AG10803 (cell line): ENCODE data around the gene AGAP3.

ENCODE experiments used
- DNase-seq: peaks from one replicate; pipeline ENCODE4 v3.0.0; 2010; ENCODE audit warnings: low read depth
- H3K4me3 ChIP-seq: 2 replicates; pipeline ENCODE4 v1.5.1; 2011; ENCODE audit warnings: mild to moderate bottlenecking, low read length, control low read depth
- TF ChIP-seq, protein P1 (sequence below): conservative IDR thresholded peaks from 2 replicates; pipeline ENCODE4 v1.5.1; 2011; ENCODE audit warnings: mild to moderate bottlenecking, low read length, control low read depth, inconsistent platforms

The AGAP3 gene

DNA sequence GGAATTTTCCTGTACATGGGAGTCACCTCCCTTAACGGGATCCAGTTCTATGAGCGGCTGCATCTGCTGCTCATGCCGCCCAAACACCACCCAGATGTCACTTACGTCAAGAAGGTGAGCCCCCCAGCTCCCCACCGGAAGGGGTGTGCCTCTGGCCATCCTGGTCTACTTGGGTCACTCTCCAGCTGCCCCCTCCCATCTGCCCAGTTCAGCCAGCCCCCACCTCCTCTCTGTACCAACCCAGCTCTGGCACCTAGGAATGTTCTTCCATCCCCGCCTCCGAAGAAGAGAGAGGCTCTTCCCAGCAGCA, 10.7 kb upstream of the AGAP3 start:
- no peak for DNase-seq
- H3K4me3 ChIP-seq: no peak overlapping the region
- TF ChIP-seq, protein P1, sequence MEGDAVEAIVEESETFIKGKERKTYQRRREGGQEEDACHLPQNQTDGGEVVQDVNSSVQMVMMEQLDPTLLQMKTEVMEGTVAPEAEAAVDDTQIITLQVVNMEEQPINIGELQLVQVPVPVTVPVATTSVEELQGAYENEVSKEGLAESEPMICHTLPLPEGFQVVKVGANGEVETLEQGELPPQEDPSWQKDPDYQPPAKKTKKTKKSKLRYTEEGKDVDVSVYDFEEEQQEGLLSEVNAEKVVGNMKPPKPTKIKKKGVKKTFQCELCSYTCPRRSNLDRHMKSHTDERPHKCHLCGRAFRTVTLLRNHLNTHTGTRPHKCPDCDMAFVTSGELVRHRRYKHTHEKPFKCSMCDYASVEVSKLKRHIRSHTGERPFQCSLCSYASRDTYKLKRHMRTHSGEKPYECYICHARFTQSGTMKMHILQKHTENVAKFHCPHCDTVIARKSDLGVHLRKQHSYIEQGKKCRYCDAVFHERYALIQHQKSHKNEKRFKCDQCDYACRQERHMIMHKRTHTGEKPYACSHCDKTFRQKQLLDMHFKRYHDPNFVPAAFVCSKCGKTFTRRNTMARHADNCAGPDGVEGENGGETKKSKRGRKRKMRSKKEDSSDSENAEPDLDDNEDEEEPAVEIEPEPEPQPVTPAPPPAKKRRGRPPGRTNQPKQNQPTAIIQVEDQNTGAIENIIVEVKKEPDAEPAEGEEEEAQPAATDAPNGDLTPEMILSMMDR: no peak

DNA sequence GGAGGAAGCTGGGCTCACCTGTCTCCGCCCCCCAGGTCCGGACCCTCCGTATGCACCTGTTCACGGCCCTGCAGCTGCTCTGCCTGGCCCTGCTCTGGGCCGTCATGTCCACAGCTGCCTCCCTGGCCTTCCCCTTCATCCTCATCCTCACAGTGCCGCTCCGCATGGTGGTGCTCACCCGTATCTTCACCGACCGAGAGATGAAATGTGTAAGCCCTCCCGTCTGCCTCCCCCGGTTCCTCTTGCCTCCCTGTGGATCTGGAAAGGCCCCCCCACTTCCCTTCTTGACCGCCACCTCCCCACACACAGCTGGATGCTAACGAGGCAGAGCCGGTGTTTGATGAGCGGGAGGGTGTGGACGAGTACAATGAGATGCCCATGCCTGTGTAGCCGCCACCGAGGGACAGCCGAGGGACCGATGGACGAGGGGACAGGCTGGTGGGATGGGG, 10.3 kb upstream of the AGAP3 start:
- TF ChIP-seq, protein P1: no peak
- DNase-seq: no peak
- H3K4me3 ChIP-seq: no peak overlapping the region

DNA sequence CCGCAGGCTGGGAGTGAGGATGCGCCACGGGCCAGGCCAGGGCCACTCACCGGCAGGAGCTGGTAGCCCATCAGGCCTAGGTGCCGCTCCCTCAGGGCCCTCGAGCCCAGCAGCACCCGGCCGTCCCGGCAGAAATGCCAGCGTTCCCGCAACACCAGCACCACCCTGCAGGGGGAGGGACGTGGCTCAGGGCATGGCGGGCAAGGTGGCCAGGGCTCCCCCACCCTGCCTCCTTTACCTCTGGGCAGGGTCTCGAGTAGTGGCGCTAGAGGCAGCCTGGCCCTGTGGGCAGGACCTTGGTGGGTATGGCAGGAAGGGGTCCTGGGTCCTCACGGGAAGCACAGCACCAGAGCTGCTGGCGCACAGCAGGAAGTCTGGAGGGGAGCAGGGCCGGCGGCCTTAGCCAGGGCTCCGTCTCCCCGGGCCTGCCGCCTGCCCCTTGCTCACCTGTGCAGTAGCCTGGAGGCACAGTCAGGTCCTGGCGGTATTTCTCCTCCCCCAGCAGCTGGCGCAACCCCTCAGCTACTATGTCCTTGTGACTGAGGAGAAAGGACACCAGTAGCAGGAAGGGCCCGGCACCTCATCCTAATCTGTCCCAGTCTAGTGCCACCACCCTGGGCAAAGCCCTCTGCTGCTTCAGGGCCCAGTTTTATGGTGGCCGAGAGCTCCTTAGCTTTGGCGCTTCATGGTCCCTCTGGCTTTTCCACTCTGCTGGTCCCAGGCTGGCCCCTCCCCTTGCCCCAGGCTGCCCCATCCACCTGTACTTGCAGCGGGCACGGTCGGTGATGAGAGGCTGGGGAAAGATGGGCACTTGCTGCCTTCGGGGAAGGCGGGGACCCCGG, 9.2 kb upstream of the AGAP3 start:
- no peak overlapping the region for H3K4me3 ChIP-seq
- DNase-seq: no peak
- TF ChIP-seq, protein P1: peak; percentile 39

DNA sequence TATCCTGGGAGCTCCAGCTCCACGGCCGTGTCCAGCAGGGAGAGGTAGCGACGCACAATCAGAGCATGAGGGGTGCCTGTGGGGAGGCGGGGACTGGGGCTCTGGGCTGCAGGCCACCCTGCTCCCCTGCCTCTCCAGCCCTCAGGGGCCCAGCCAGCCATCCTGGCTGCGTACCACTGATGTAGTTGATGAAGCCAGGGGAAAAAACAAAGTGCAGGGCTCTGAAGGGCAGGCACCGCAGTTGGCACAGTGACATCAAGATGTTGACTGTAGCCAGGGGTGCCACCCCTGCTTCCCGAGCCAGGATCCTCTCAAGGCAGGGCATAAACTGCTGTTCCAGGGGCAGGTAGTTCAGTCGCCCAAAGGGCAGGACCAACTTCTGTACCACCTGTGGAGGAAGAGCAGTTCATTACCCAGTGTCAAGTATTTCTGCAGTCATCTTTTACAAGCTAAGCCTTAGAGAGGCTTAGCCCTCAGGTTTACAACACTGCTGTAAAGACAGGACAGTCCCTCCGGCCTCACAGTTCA, 8.5 kb upstream of the AGAP3 start:
- TF ChIP-seq, protein P1: no peak
- H3K4me3 ChIP-seq: no peak overlapping the region
- no peak for DNase-seq

DNA sequence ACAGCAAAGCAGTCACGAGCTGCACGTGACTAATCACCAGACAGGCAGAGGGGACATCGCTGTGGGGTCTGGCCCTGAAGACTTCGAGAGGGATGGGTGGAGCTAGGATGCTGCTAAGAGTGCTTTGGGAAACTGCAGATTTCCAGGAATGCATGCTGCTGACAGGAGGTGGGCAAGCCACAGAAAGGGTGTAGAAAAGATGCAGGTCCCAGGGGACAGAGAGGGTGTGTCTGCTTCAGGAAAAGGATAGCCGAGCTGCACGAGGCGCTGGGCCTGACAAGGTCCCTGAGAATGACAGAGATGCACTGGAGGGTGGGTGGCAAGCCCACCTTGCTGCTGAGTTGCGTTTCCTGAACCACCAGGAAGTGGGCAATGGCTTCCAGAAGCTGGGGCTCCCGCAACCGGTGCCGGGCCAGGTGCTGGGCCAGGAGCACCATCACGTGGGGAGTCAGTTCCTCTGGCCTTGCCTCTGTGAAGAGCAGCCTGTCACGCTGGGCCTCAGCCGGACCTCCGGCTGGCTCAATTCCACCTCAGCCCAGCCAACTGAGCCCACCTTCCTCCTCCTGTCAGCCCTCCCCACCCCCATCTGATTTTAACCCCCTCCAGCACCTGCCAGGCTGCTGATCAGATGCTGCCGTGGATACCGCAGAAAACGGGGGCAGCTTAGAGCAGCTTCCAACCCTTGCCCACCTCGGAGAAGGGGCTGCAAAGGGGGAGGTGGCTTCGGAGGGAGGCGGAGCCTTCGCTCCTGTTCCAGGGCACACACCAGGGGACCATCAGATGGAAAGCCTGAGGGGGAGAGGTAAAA, 7.8 kb upstream of the AGAP3 start:
- H3K4me3 ChIP-seq: no peak overlapping the region; the same call in 1 of the 2 replicates
- DNase-seq: peak; percentile 45
- TF ChIP-seq, protein P1: no peak

DNA sequence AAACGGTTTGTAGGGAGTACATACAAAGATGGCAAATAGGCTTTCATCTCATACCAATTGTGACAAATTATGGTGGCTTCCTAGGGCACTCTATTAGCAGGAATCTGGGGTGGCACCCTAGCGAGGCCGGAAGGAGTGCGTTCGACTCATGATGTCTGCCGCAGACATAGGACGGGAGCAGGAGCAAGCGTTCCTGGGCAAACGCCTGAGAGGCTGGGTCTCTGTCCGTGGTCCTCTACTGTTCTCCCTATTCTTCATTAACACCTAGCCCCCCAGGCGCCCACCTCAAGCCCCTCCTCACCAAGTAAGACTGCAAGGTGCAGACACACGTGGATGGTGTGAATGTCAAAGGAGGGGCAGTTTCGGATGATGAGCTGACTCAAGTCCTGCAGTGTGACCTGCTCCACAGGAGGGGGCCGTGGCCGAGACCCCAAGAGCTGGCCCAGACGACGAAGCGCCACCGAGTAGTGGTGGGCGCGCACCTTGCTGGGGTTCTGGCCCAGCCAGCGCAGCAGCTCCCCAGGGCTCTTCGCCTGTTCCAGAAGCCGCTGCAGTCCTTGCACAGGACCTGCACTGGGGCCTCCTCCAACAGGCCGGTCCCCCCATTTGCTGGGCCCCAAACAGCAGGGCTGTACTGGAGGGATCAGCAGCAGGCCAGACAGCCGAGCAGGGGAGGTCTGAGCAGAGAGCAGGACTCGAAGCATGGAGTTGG, 6.9 kb upstream of the AGAP3 start:
- H3K4me3 ChIP-seq: peak overlapping the region; percentile 82
- TF ChIP-seq, protein P1: no peak
- no peak for DNase-seq
